GM18520 (cell line): ENCODE measurements around the gene ARL17B.
"Not testable (repeated sequence)": the region's sequence is repeated elsewhere in the genome, so short reads cannot be mapped to it uniquely, and the experiment has no call there.

Experiments used
- ATAC-seq: cut with Tn5 transposase; IDR thresholded peaks from one replicate; pipeline ENCODE4 v1.9.1; 2021; ENCODE audit not compliant: unreplicated experiment

The ARL17B gene

GRCh38 chr17:46252804-46253203, 108.8 kb downstream of the ARL17B start:
- ATAC-seq: not testable (repeated sequence)

GRCh38 chr17:46249153-46249552, 112.4 kb downstream of the ARL17B start:
- not testable (repeated sequence) for ATAC-seq

GRCh38 chr17:46244949-46245768, 116.4 kb downstream of the ARL17B start:
- ATAC-seq: not testable (repeated sequence)

GRCh38 chr17:46244339-46244913, 117.1 kb downstream of the ARL17B start:
- ATAC-seq: not testable (repeated sequence)

GRCh38 chr17:46243928-46244327, 117.6 kb downstream of the ARL17B start:
- not testable (repeated sequence) for ATAC-seq

- ATAC-seq: not testable (repeated sequence)
Observed at GRCh38 chr17:46243505-46243904, 118.1 kb downstream of the ARL17B start.

- not testable (repeated sequence) for ATAC-seq
Observed at GRCh38 chr17:46231359-46231758, 130.2 kb downstream of the ARL17B start.

- peak; percentile 99 for ATAC-seq
Observed at GRCh38 chr17:46225274-46225794, 136.2 kb downstream of the ARL17B start.

GRCh38 chr17:46224864-46225263, 136.7 kb downstream of the ARL17B start:
- ATAC-seq: peak; percentile 24
